Measurements from ENCODE around the gene RAX.

RAX gene

DNA sequence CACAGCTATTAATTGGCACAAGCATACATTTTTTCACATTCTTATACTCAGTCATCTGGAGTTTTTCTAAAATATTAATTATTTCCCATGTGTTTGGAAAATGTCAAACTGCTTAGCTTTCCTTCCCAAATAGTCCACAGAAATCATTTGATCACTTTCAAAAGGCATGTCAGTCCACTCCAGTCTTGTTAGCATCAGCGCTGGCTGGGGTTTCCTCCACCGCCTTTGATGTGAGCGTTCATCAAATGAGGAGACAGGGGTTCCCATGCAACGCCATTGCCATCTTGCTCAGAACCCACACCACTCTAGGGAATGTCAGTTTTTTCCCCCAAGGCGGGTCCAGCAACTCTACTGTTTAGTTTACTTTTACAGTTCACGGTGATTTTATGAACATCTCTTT, 13.1 kb upstream of the RAX start:
- TF ChIP-seq, protein P1, sequence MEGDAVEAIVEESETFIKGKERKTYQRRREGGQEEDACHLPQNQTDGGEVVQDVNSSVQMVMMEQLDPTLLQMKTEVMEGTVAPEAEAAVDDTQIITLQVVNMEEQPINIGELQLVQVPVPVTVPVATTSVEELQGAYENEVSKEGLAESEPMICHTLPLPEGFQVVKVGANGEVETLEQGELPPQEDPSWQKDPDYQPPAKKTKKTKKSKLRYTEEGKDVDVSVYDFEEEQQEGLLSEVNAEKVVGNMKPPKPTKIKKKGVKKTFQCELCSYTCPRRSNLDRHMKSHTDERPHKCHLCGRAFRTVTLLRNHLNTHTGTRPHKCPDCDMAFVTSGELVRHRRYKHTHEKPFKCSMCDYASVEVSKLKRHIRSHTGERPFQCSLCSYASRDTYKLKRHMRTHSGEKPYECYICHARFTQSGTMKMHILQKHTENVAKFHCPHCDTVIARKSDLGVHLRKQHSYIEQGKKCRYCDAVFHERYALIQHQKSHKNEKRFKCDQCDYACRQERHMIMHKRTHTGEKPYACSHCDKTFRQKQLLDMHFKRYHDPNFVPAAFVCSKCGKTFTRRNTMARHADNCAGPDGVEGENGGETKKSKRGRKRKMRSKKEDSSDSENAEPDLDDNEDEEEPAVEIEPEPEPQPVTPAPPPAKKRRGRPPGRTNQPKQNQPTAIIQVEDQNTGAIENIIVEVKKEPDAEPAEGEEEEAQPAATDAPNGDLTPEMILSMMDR (IDR thresholded peaks at IDR 0.05; ENCODE audit: insufficient read depth, missing control alignments): no peak
- DNase-seq (ENCODE audit: insufficient read length, low spot score) (no peak), FAIRE-seq (no peak)

DNA sequence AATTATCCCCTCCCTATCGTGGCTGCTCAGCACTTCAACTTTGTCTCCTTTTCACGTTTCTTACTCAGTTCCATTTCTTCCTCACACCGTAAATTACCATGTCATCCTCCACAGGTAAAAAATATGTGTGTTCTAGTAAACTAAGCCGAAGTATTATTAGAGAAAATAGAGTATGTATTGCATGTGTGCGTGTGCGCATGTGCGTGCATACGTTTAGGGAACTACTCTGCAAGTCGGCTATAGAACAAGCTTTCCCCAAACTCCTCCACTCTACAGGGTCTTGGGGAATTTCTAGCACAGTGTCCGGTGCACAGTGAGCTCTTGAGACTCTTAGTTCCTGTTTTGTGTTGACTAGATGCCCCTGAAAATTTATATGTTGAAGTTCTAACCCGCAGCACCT, 9.1 kb upstream of the RAX start:
- no peak for FAIRE-seq
- no peak for DNase-seq (ENCODE audit: insufficient read length, low spot score)
- TF ChIP-seq, protein P1 (IDR thresholded peaks at IDR 0.05; ENCODE audit: insufficient read depth, missing control alignments): no peak

DNA sequence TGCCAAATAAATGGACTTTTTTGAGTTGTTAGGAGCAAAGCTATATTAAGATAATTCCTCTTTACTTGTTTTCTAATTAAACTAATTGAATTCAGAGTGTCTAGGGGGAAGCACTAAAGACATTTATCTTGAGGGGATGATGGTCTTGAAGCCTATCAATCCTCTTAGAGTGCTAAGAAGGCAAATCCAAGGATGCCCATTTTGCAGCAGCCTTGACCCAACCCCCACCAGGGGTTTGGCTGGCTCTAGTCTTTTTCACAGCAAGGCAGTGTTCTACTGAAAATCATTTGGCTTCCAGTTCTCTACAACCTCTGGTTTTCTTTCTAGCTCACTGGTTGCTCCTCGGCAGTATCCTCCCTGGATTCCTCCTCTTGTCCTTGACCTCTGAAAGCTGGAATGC, 6.5 kb upstream of the RAX start:
- DNase-seq (ENCODE audit: insufficient read length, low spot score) (peak; percentile 90), FAIRE-seq (peak; percentile 100)
- TF ChIP-seq, protein P1 (IDR thresholded peaks at IDR 0.05; ENCODE audit: insufficient read depth, missing control alignments): no peak

DNA sequence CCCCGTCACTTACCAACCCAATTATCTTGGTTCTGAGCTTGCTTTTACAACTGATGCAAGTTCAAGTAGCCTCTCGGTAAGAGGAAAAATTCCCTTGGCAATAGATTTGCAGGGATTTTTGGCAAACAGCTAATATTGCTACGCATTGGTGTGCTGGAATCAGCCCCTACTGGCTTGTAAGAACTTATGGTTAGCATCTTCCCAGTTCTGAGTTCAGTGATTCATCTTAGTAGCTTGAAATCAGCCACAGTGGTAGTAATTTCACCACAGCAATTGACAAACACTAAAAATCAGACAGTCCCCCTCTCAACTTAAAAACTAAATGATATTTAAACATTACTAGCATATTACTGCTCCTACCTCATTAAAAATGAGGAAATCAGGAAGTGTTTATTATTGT, 5.9 kb upstream of the RAX start:
- TF ChIP-seq, protein P1 (IDR thresholded peaks at IDR 0.05; ENCODE audit: insufficient read depth, missing control alignments): no peak
- DNase-seq (ENCODE audit: insufficient read length, low spot score) (no peak), FAIRE-seq (no peak)

DNA sequence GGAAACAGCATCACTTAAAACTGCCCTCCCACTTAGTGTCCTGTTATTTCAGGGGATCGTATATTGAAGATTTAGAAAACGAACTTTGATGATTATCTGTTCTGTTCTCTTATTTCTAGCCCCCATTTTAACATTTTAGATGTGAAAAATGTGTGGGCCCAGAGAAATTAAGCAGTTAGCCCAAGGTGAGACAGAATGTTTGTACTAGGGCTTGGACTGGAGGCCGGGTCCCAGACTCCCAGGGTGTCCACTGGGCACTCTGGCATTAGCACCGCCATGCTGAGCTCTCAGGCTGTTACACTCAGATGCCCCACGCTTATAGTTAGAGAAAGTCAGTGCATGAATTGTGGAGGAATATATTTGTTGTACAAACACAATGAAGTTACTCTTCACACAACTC, 5.5 kb upstream of the RAX start:
- TF ChIP-seq, protein P1 (IDR thresholded peaks at IDR 0.05; ENCODE audit: insufficient read depth, missing control alignments): no peak
- DNase-seq (ENCODE audit: insufficient read length, low spot score) (no peak), FAIRE-seq (no peak)

DNA sequence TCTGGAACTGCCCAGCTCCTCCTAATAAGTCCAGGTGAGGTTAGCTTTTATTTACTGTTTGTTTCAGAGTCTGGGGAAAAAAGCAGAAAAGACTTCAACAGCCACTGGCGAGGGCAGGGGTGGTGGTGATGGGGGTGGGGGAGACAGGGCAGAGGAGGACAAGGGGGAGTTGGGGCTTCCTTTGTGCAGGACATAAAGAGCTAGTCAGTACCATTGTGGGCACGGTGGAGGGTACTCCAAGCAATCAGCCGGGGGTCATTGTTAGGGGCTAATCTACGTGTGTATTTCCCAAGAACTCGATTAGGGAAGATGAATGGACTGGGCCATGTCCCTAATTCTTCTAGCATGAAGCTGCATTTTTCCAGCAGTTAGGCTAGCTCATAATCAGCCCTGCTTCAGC, 2.8 kb upstream of the RAX start:
- TF ChIP-seq, protein P1 (IDR thresholded peaks at IDR 0.05; ENCODE audit: insufficient read depth, missing control alignments): no peak
- no peak for DNase-seq (ENCODE audit: insufficient read length, low spot score)
- FAIRE-seq: no peak

DNA sequence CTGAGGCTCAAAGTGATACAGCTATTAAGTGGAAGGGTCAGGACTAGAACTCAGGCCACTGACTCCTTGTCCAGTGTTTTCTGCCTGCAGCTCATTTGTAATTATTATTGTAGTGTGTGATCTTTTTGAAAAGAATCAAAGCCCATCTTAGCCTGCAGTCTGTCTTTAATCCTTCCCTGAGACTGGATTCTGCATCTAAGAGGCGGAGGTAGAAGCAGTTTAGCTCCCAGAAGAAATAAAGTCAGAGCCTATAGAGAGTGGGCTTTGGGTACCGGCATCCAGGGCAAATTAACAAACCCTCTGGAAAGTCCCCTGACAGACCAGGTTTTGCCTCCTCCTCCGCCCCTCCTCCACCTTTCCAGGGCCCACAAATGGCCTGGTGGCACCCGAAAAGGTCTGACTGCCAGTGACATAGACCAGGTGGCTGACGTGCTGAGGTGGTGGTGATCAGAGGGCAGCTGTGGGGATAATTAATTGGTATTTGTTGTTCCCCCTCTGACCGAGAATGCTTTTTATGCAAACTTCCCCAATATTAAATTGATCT, 2.2 kb upstream of the RAX start:
- TF ChIP-seq, protein P1 (IDR thresholded peaks at IDR 0.05; ENCODE audit: insufficient read depth, missing control alignments): no peak
- FAIRE-seq (peak; percentile 96), DNase-seq (ENCODE audit: insufficient read length, low spot score) (peak; percentile 53)
